C4-2B (cell line): ENCODE results near the gene TIGD3.

Source experiments
- ZFX ChIP-seq: fragments of 450-650 bp; IDR thresholded peaks from 2 replicates; pipeline ENCODE4 v1.6.1; 2017
- TF ChIP-seq, protein P1 (sequence below): fragments of 450-650 bp; conservative IDR thresholded peaks from 2 replicates; pipeline ENCODE4 v1.5.1; 2017; ENCODE audit warnings: mild to moderate bottlenecking

- TF ChIP-seq, protein P1, sequence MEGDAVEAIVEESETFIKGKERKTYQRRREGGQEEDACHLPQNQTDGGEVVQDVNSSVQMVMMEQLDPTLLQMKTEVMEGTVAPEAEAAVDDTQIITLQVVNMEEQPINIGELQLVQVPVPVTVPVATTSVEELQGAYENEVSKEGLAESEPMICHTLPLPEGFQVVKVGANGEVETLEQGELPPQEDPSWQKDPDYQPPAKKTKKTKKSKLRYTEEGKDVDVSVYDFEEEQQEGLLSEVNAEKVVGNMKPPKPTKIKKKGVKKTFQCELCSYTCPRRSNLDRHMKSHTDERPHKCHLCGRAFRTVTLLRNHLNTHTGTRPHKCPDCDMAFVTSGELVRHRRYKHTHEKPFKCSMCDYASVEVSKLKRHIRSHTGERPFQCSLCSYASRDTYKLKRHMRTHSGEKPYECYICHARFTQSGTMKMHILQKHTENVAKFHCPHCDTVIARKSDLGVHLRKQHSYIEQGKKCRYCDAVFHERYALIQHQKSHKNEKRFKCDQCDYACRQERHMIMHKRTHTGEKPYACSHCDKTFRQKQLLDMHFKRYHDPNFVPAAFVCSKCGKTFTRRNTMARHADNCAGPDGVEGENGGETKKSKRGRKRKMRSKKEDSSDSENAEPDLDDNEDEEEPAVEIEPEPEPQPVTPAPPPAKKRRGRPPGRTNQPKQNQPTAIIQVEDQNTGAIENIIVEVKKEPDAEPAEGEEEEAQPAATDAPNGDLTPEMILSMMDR: no peak
- no peak for TF ChIP-seq ZFX
Observed at GRCh38 chr11:65320386-65321075, 34.0 kb upstream of the TIGD3 start.
